Lower leg skin (tissue), 3 donors: ENCODE data around the gene MAGEB5.

Source experiments
- POLR2A ChIP-seq, 2 donors: fragments of 450-650 bp; IDR thresholded peaks; one replicate each; pipeline ENCODE4 v1.6.1; 2016 to 2017; ENCODE audit warnings: antibody characterized with exemption in 2 of 2, mild to moderate bottlenecking in 1 of 2, moderate library complexity in 1 of 2
- TF ChIP-seq, protein P1 (sequence below), 3 donors: fragments of 450-650 bp; IDR thresholded peaks; one replicate each; pipeline ENCODE4 v1.5.1; 2016; ENCODE audit warnings: antibody characterized with exemption in 3 of 3, mild to moderate bottlenecking in 3 of 3, moderate library complexity in 2 of 3

DNA sequence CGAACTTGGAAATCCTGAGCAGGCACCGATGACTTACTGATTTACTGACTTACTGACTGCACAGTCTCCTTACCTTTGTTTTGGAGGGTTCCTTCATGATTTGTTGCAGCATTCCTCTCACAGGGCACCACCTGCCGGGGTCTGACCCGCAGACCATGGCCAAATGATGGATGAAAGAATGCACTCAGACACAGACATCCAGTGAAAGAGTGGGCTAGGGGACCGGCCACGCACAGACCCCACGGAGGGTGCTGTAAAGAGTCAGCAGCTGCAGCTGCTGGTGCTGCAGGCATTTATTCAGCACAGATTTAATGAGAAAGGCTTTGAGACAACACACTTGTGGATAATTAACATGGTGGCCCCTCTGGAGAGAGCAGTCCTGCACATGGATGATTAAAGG lies 3.4 kb downstream of the MAGEB5 start:
- TF ChIP-seq, protein P1, sequence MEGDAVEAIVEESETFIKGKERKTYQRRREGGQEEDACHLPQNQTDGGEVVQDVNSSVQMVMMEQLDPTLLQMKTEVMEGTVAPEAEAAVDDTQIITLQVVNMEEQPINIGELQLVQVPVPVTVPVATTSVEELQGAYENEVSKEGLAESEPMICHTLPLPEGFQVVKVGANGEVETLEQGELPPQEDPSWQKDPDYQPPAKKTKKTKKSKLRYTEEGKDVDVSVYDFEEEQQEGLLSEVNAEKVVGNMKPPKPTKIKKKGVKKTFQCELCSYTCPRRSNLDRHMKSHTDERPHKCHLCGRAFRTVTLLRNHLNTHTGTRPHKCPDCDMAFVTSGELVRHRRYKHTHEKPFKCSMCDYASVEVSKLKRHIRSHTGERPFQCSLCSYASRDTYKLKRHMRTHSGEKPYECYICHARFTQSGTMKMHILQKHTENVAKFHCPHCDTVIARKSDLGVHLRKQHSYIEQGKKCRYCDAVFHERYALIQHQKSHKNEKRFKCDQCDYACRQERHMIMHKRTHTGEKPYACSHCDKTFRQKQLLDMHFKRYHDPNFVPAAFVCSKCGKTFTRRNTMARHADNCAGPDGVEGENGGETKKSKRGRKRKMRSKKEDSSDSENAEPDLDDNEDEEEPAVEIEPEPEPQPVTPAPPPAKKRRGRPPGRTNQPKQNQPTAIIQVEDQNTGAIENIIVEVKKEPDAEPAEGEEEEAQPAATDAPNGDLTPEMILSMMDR (IDR thresholded peaks at IDR 0.05) = no peak
- TF ChIP-seq POLR2A (IDR thresholded peaks at IDR 0.05) = no peak
